Tibial artery (tissue), 4 donors: ENCODE data around the gene DNAH6.
A peak's percentile ranks its signal among the peaks of the same experiment; 100 is the strongest.
"Not testable (repeated sequence)": the region's sequence is repeated elsewhere in the genome, so short reads cannot be mapped to it uniquely, and the experiment has no call there.

Experiments used
- DNase-seq, 2 donors: peaks; one replicate each; pipeline ENCODE4 v3.0.0-alpha.2; 2019
- H3K27ac ChIP-seq, 2 donors: fragments of 200-600 bp; sonication (generic) in 1 of 2; 1 replicate in 1 of 2; 2 replicates in 1 of 2; pipeline ENCODE4 v1.5.1; 2018 to 2019; ENCODE audit warnings: mild to moderate bottlenecking in 1 of 2
- H3K27me3 ChIP-seq, 2 donors: fragments of 200-600 bp; sonication (generic) in 1 of 2; one replicate each; pipeline versions ENCODE4 v1.5.1 to v1.6.0; 2016 to 2019
- H3K36me3 ChIP-seq, 3 donors: fragments of 200-600 bp; sonication (generic) in 2 of 3; one replicate each; pipeline ENCODE4 v1.5.1; 2016 to 2019; ENCODE audit warnings: mild to moderate bottlenecking in 2 of 3
- H3K4me1 ChIP-seq, 4 donors: fragments of 200-600 bp; sonication (generic) in 2 of 4; 1 replicate in 3 of 4; 2 replicates in 1 of 4; pipeline ENCODE4 v1.5.1; 2016 to 2019
- H3K4me3 ChIP-seq, 2 donors: fragments of 200-600 bp; sonication (generic) in 1 of 2; 1 replicate in 1 of 2; 2 replicates in 1 of 2; pipeline ENCODE4 v1.5.1; 2018 to 2019; ENCODE audit warnings: mild to moderate bottlenecking in 2 of 2
- H3K9me3 ChIP-seq, 3 donors: fragments of 200-600 bp; sonication (generic) in 1 of 3; one replicate each; pipeline ENCODE4 v1.5.1; 2016 to 2019
- CTCF ChIP-seq, 2 experiments: fragments of 200-600 bp in 1 of 2; fragments of 450-650 bp in 1 of 2; IDR thresholded peaks; one replicate each; pipeline ENCODE4 v1.5.1; 2017 to 2019; ENCODE audit warnings: antibody characterized with exemption in 2 of 2, mild to moderate bottlenecking in 1 of 2, moderate library complexity in 1 of 2
- intact Hi-C: fragments of 100-400 bp; cut with DNase I; formaldehyde crosslinking; loops from one replicate; pipeline ENCODE4 v1.15.0; 2023; ENCODE audit warnings: low total_unique reads

Gene DNAH6

GRCh38 chr2:84516234-84516986, at the start of gene DNAH6:
DNAH6 (plus strand) TSS chr2:84516498; CDS start chr2:84517827, 1,329 bp downstream.
- Histone ChIP-seq H3K27me3 (no peaks in the 10 kb centered on the region), H3K27ac (no peak within 1 kb of the TSS), H3K9me3 (peaks cover 0 to 3% (median 0%) of the 10 kb centered on the region in 3 donors), H3K4me3 (peak within 1 kb of the TSS; percentile 47 to 54), H3K36me3 (no peaks in the 10 kb centered on the region), H3K4me1 (peaks cover 0 to 8% (median 3%) of the 10 kb centered on the region in 4 donors)
- intact Hi-C loops, result no loop called here
- TF ChIP-seq CTCF (IDR thresholded peaks at IDR 0.05), result no peak
- DNase-seq, result peak; percentile 93 to 94

GRCh38 chr2:84467389-84467788, 48.9 kb upstream of the DNAH6 start:
- Histone ChIP-seq H3K4me1 (no peaks in the 10 kb centered on the region), H3K27ac (no peak overlapping the region), H3K9me3 (no peaks in the 10 kb centered on the region), H3K4me3 (no peak overlapping the region), H3K27me3 (no peaks in the 10 kb centered on the region), H3K36me3 (no peaks in the 10 kb centered on the region)
- no peak for DNase-seq
- no peak for TF ChIP-seq CTCF (IDR thresholded peaks at IDR 0.05)
- intact Hi-C loops, result no loop called here

GRCh38 chr2:84472423-84472822, 43.9 kb upstream of the DNAH6 start:
- H3K9me3 ChIP-seq, H3K27ac ChIP-seq, intact Hi-C loops: not testable (repeated sequence)

GRCh38 chr2:84472856-84473565, 43.3 kb upstream of the DNAH6 start:
- Histone ChIP-seq H3K36me3 (no peaks in the 10 kb centered on the region), H3K27me3 (no peaks in the 10 kb centered on the region), H3K4me3 (no peak overlapping the region), H3K4me1 (no peaks in the 10 kb centered on the region), H3K9me3 (peaks cover 0 to 8% (median 0%) of the 10 kb centered on the region in 3 donors), H3K27ac (no peak overlapping the region)
- intact Hi-C loops, result no loop called here
- no peak for TF ChIP-seq CTCF (IDR thresholded peaks at IDR 0.05)
- no peak for DNase-seq

More at GRCh38 chr2:84472423-84472822, 43.9 kb upstream of the DNAH6 start:
- not testable (repeated sequence) for H3K36me3 ChIP-seq, H3K4me3 ChIP-seq, H3K4me1 ChIP-seq, DNase-seq, H3K27me3 ChIP-seq

- no peak overlapping the region for H3K4me3 ChIP-seq
- H3K27me3 ChIP-seq, result no peaks in the 10 kb centered on the region
- H3K36me3 ChIP-seq, result no peaks in the 10 kb centered on the region
- no peak for DNase-seq
- H3K27ac ChIP-seq, result no peak overlapping the region
- no peaks in the 10 kb centered on the region for H3K4me1 ChIP-seq
- TF ChIP-seq CTCF (IDR thresholded peaks at IDR 0.05), result no peak
- intact Hi-C loops, result no loop called here
- H3K9me3 ChIP-seq, result peaks cover 0 to 8% (median 0%) of the 10 kb centered on the region in 3 donors
Measured at GRCh38 chr2:84474176-84474575, 42.1 kb upstream of the DNAH6 start.

GRCh38 chr2:84477886-84478285, 38.4 kb upstream of the DNAH6 start:
- no peaks in the 10 kb centered on the region for H3K36me3 ChIP-seq
- no peaks in the 10 kb centered on the region for H3K27me3 ChIP-seq
- DNase-seq, result no peak
- TF ChIP-seq CTCF (IDR thresholded peaks at IDR 0.05), result no peak
- no peak overlapping the region for H3K4me3 ChIP-seq
- no peak overlapping the region for H3K27ac ChIP-seq
- intact Hi-C loops, result no loop called here
- no peaks in the 10 kb centered on the region for H3K4me1 ChIP-seq
- peaks cover 0 to 8% (median 0%) of the 10 kb centered on the region in 3 donors for H3K9me3 ChIP-seq
